ENCODE data around the gene ECE2. TPM values are rescaled to one million over a fixed set of nuclear protein-coding genes. Genes with fewer than 3 reads are reported as not detected.

The ECE2 gene
- total and polyA plus RNA-seq, 10 of the 15 experiments (the other 5 are each of a cell fraction or from before 2014, with no cell fraction given): not detected

GRCh38 chr3:184272269-184272668 is 3.6 kb upstream of the ECE2 start:
- no peaks in the 10 kb centered on the region for H3K4me1 ChIP-seq (ENCODE audit: control insufficient read depth, insufficient read depth, low read length)
- H3K36me3 ChIP-seq (ENCODE audit: control insufficient read depth in 2 of 2, insufficient read depth in 2 of 2, low read length in 1 of 2): no peaks in the 10 kb centered on the region
- ATAC-seq (no peak), DNase-seq (ENCODE audit: low read depth, low spot score) (no peak), FAIRE-seq (no peak)
- no CpG with 5 or more reads among the region's 1 CpG for WGBS (ENCODE audit: insufficient coverage, insufficient replicate concordance, low lambda C conversion rate, missing lambda C conversion rate)
- TF ChIP-seq FOXK2 (IDR thresholded peaks at IDR 0.05): no peak
- TF ChIP-seq ZNF207 (IDR thresholded peaks at IDR 0.05; ENCODE audit: borderline replicate concordance): no peak
- no peak for TF ChIP-seq CREM (IDR thresholded peaks at IDR 0.05; ENCODE audit: low read depth)
- no peak for TF ChIP-seq NR2C2 (IDR thresholded peaks at IDR 0.05; ENCODE audit: borderline replicate concordance, control insufficient read depth, insufficient read length, low read depth)
- no peak for TF ChIP-seq HDGF (IDR thresholded peaks at IDR 0.05)
- no peak for TF ChIP-seq ATF7 (IDR thresholded peaks at IDR 0.05; ENCODE audit: low read depth)
- no peak for TF ChIP-seq ASH2L (IDR thresholded peaks at IDR 0.05; ENCODE audit: borderline replicate concordance, low read depth)
- no peak for TF ChIP-seq NFXL1 (IDR thresholded peaks at IDR 0.05; ENCODE audit: borderline replicate concordance)
- TF ChIP-seq, protein P1, sequence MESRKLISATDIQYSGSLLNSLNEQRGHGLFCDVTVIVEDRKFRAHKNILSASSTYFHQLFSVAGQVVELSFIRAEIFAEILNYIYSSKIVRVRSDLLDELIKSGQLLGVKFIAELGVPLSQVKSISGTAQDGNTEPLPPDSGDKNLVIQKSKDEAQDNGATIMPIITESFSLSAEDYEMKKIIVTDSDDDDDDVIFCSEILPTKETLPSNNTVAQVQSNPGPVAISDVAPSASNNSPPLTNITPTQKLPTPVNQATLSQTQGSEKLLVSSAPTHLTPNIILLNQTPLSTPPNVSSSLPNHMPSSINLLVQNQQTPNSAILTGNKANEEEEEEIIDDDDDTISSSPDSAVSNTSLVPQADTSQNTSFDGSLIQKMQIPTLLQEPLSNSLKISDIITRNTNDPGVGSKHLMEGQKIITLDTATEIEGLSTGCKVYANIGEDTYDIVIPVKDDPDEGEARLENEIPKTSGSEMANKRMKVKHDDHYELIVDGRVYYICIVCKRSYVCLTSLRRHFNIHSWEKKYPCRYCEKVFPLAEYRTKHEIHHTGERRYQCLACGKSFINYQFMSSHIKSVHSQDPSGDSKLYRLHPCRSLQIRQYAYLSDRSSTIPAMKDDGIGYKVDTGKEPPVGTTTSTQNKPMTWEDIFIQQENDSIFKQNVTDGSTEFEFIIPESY (IDR thresholded peaks at IDR 0.05): no peak
- TF ChIP-seq TBL1XR1 (IDR thresholded peaks at IDR 0.05; ENCODE audit: low read depth, low read length): no peak
- TF ChIP-seq, protein P2, sequence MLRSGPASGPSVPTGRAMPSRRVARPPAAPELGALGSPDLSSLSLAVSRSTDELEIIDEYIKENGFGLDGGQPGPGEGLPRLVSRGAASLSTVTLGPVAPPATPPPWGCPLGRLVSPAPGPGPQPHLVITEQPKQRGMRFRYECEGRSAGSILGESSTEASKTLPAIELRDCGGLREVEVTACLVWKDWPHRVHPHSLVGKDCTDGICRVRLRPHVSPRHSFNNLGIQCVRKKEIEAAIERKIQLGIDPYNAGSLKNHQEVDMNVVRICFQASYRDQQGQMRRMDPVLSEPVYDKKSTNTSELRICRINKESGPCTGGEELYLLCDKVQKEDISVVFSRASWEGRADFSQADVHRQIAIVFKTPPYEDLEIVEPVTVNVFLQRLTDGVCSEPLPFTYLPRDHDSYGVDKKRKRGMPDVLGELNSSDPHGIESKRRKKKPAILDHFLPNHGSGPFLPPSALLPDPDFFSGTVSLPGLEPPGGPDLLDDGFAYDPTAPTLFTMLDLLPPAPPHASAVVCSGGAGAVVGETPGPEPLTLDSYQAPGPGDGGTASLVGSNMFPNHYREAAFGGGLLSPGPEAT (IDR thresholded peaks at IDR 0.05; ENCODE audit: low read depth): no peak
- H2AFZ ChIP-seq (ENCODE audit: control insufficient read depth, low read depth, low read length): no peak overlapping the region
- no peak overlapping the region for H3K4me3 ChIP-seq
- H3K27ac ChIP-seq (ENCODE audit: control insufficient read depth, insufficient read depth): no peak overlapping the region
- in situ Hi-C loops (cut with MboI) (no loop called here), intact Hi-C loops (cut with micrococcal nuclease; ENCODE audit: unreplicated experiment) (no loop called here)
- H3K9me3 ChIP-seq (replicated peaks; ENCODE audit: control insufficient read depth, insufficient read depth, low read length): no peaks in the 10 kb centered on the region
- H3K27me3 ChIP-seq (replicated peaks in 1 of 2; ENCODE audit: control insufficient read depth in 2 of 2, insufficient read depth in 2 of 2, low read length in 1 of 2): peaks cover 7 to 8% of the 10 kb centered on the region in 2 experiments; a peak in 3 of 4 replicates
- BruUV-seq (replicated peaks): no TSS peak
- no peak overlapping the region for H3K4me2 ChIP-seq (ENCODE audit: control insufficient read depth, insufficient read depth)
- SMC1A ChIA-PET (ENCODE audit: uncharacterized antibody, unreplicated experiment): interaction anchor here (0.5 kb wide), 1 partner anchor 821 kb away, joined by 4 read pairs; no protein-coding TSS in a partner anchor
- no peaks in the 10 kb centered on the region for H4K20me1 ChIP-seq (ENCODE audit: control insufficient read depth, insufficient read depth)
- RAD21 ChIA-PET (ENCODE audit: unreplicated experiment): no interaction called here
- CTCF ChIA-PET: interaction anchor here (0.5 to 1.8 kb wide), 4 partner anchors 9 to 428 kb away, joined by 3 to 6 read pairs (median 4); no protein-coding TSS in a partner anchor
- no peak overlapping the region for H3K9ac ChIP-seq (ENCODE audit: control insufficient read depth, insufficient read depth, low read length)
- POLR2A ChIA-PET: no interaction called here
- H3K79me2 ChIP-seq (ENCODE audit: control insufficient read depth, insufficient read depth, low read length): no peaks in the 10 kb centered on the region
